Suprapubic skin (tissue), 3 donors: ENCODE data around the gene FRMD7.

Source experiments
- CTCF ChIP-seq, 2 donors: fragments of 200-600 bp in 1 of 2; fragments of 450-650 bp in 1 of 2; sonication (generic) in 1 of 2; IDR thresholded peaks; one replicate each; pipeline ENCODE4 v1.5.1; 2016 to 2019; ENCODE audit warnings: antibody characterized with exemption in 2 of 2, mild to moderate bottlenecking in 1 of 2, moderate library complexity in 1 of 2
- POLR2AphosphoS5 ChIP-seq, 3 donors: sonication (generic); formaldehyde crosslinking; IDR thresholded peaks; one replicate each; pipeline ENCODE4 v1.6.1; 2017; ENCODE audit warnings: antibody characterized with exemption in 3 of 3

DNA sequence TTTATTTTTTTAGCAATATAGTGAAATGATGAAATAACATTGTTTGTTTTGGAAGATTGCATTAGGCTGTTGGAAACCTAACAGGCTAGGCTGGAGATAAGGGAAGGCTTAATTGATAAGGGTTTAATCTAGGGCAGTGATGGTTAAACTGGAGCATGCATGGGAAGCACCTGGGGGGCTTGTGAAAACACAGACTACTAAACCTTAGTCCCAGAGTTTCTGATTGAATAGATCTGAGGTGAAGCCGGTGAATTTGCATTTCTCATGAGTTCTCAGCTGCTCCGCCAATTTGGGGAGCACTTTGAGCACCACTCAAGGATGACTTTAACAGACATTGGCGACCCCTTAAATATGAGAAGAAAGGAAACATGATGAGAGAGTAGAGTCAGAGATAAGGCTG, 93.2 kb downstream of the FRMD7 start:
- TF ChIP-seq CTCF (IDR thresholded peaks at IDR 0.05) (no peak), POLR2AphosphoS5 (IDR thresholded peaks at IDR 0.05) (no peak)
